Parathyroid adenoma (tissue), 2 donors: ENCODE measurements around the gene MAP3K21.

Source experiments
- H2AFZ ChIP-seq: fragments of 300-600 bp; sonication (generic); one replicate; pipeline ENCODE4 v1.7.0; 2017; ENCODE audit warnings: antibody characterized with exemption, mild to moderate bottlenecking
- H3K27ac ChIP-seq: fragments of 300-600 bp; sonication (generic); one replicate; pipeline ENCODE4 v1.7.0; 2017
- H3K27me3 ChIP-seq: fragments of 300-600 bp; sonication (generic); one replicate; pipeline ENCODE4 v1.7.0; 2017; ENCODE audit warnings: low read length; ENCODE audit not compliant: control insufficient read depth, insufficient read depth
- H3K36me3 ChIP-seq: fragments of 300-600 bp; sonication (generic); one replicate; pipeline ENCODE4 v1.7.0; 2017; ENCODE audit warnings: low read length; ENCODE audit not compliant: control insufficient read depth, insufficient read depth
- H3K4me1 ChIP-seq: fragments of 300-600 bp; sonication (generic); one replicate; pipeline ENCODE4 v1.7.0; 2017; ENCODE audit warnings: control low read depth
- H3K4me2 ChIP-seq: fragments of 300-600 bp; sonication (generic); one replicate; pipeline ENCODE4 v1.7.0; 2017; ENCODE audit warnings: low read length
- H3K4me3 ChIP-seq: fragments of 300-600 bp; sonication (generic); one replicate; pipeline ENCODE4 v1.7.0; 2017; ENCODE audit warnings: low read depth, low read length
- H3K79me2 ChIP-seq: fragments of 300-600 bp; sonication (generic); one replicate; pipeline ENCODE4 v1.7.0; 2017; ENCODE audit warnings: control low read depth
- H3K9ac ChIP-seq: fragments of 300-600 bp; sonication (generic); one replicate; pipeline ENCODE4 v1.7.0; 2017; ENCODE audit warnings: mild to moderate bottlenecking
- H3K9me3 ChIP-seq: fragments of 300-600 bp; sonication (generic); one replicate; pipeline ENCODE4 v1.7.0; 2017; ENCODE audit warnings: low read length; ENCODE audit not compliant: control insufficient read depth
- CTCF ChIP-seq: fragments of 300-600 bp; sonication (generic); IDR thresholded peaks from one replicate; pipeline ENCODE4 v1.7.0; 2017; ENCODE audit warnings: antibody characterized with exemption, mild to moderate bottlenecking
- donor health status: primary hyperparathyroidism.

Gene MAP3K21

GRCh38 chr1:233354983-233355382 lies 27.5 kb downstream of the MAP3K21 start:
- Histone ChIP-seq H3K9me3 (no peaks in the 10 kb centered on the region), H2AFZ (no peak overlapping the region), H3K79me2 (no peaks in the 10 kb centered on the region), H3K36me3 (no peaks in the 10 kb centered on the region), H3K4me3 (no peak overlapping the region), H3K4me1 (no peaks in the 10 kb centered on the region), H3K27me3 (no peaks in the 10 kb centered on the region), H3K9ac (no peak overlapping the region), H3K4me2 (no peak overlapping the region), H3K27ac (no peak overlapping the region)
- TF ChIP-seq CTCF = no peak

- H3K27ac ChIP-seq = no peak overlapping the region
- H2AFZ ChIP-seq = no peak overlapping the region
- no peaks in the 10 kb centered on the region for H3K36me3 ChIP-seq
Measured at GRCh38 chr1:233355841-233356704, 28.5 kb downstream of the MAP3K21 start.

GRCh38 chr1:233356705-233356987 lies 29.1 kb downstream of the MAP3K21 start:
- Histone ChIP-seq H2AFZ (no peak overlapping the region), H3K9me3 (no peaks in the 10 kb centered on the region), H3K4me2 (no peak overlapping the region), H3K4me3 (no peak overlapping the region), H3K9ac (no peak overlapping the region), H3K79me2 (no peaks in the 10 kb centered on the region), H3K27ac (no peak overlapping the region), H3K36me3 (no peaks in the 10 kb centered on the region), H3K27me3 (no peaks in the 10 kb centered on the region), H3K4me1 (no peaks in the 10 kb centered on the region)
- no peak for TF ChIP-seq CTCF

More at GRCh38 chr1:233355841-233356704, 28.5 kb downstream of the MAP3K21 start:
- Histone ChIP-seq H3K79me2 (no peaks in the 10 kb centered on the region), H3K4me3 (no peak overlapping the region), H3K4me1 (no peaks in the 10 kb centered on the region), H3K27me3 (no peaks in the 10 kb centered on the region), H3K4me2 (no peak overlapping the region), H3K9ac (no peak overlapping the region), H3K9me3 (no peaks in the 10 kb centered on the region)
- TF ChIP-seq CTCF = no peak

GRCh38 chr1:233357595-233358397 lies 30.3 kb downstream of the MAP3K21 start:
- Histone ChIP-seq H3K27me3 (no peaks in the 10 kb centered on the region), H2AFZ (no peak overlapping the region), H3K27ac (no peak overlapping the region), H3K4me2 (no peak overlapping the region), H3K36me3 (no peaks in the 10 kb centered on the region), H3K79me2 (no peaks in the 10 kb centered on the region), H3K4me3 (no peak overlapping the region), H3K4me1 (no peaks in the 10 kb centered on the region), H3K9me3 (no peaks in the 10 kb centered on the region), H3K9ac (no peak overlapping the region)
- no peak for TF ChIP-seq CTCF
